Gastroesophageal sphincter (tissue), 3 donors: ENCODE data around the gene SHISAL1.

ENCODE experiments used
- CTCF ChIP-seq, 4 experiments: fragments of 200-600 bp in 2 of 4; fragments of 450-650 bp in 2 of 4; sonication (generic) in 1 of 4; IDR thresholded peaks; one replicate each; pipeline ENCODE4 v1.5.1; 2017 to 2019; ENCODE audit warnings: antibody characterized with exemption in 4 of 4, mild to moderate bottlenecking in 2 of 4, moderate library complexity in 2 of 4
- POLR2A ChIP-seq, 2 donors: fragments of 450-650 bp; IDR thresholded peaks; one replicate each; pipeline ENCODE4 v1.6.1; 2017; ENCODE audit warnings: antibody characterized with exemption in 2 of 2, mild to moderate bottlenecking in 2 of 2, moderate library complexity in 1 of 2

GRCh38 chr22:44213489-44214043 is 99.2 kb downstream of the SHISAL1 start:
- TF ChIP-seq POLR2A (IDR thresholded peaks at IDR 0.05) = no peak
- no peak for TF ChIP-seq CTCF (IDR thresholded peaks at IDR 0.05)
